ENCODE results near the gene SH3PXD2B.
"Not testable (repeated sequence)": the region's sequence is repeated elsewhere in the genome, so short reads cannot be mapped to it uniquely, and the experiment has no call there.

Gene SH3PXD2B

GRCh38 chr5:172370648-172371545 is 83.4 kb downstream of the SH3PXD2B start:
- peak; percentile 73 for TF ChIP-seq CTCF (IDR thresholded peaks at IDR 0.05; ENCODE audit: low read length, missing control alignments)
- no peak overlapping the region for H3K4me3 ChIP-seq (replicated peaks; ENCODE audit: low read depth, low read length)
- DNase-seq (ENCODE audit: low read depth) = peak; percentile 77

GRCh38 chr5:172370237-172370640 is 84.1 kb downstream of the SH3PXD2B start:
- no peak for DNase-seq (ENCODE audit: low read depth)
- H3K4me3 ChIP-seq (replicated peaks; ENCODE audit: low read depth, low read length) = no peak overlapping the region
- TF ChIP-seq CTCF (IDR thresholded peaks at IDR 0.05; ENCODE audit: low read length, missing control alignments) = no peak

- not testable (repeated sequence) for H3K4me3 ChIP-seq (replicated peaks; ENCODE audit: low read depth, low read length); DNase-seq (ENCODE audit: low read depth)
Measured at GRCh38 chr5:172368699-172369098, 85.6 kb downstream of the SH3PXD2B start.

GRCh38 chr5:172365948-172366608 is 88.2 kb downstream of the SH3PXD2B start:
- TF ChIP-seq CTCF (IDR thresholded peaks at IDR 0.05; ENCODE audit: low read length, missing control alignments) = no peak
- no peak overlapping the region for H3K4me3 ChIP-seq (replicated peaks; ENCODE audit: low read depth, low read length)
- DNase-seq (ENCODE audit: low read depth) = no peak

- peak; percentile 26 for DNase-seq (ENCODE audit: low read depth)
- no peak for TF ChIP-seq CTCF (IDR thresholded peaks at IDR 0.05; ENCODE audit: low read length, missing control alignments)
- H3K4me3 ChIP-seq (replicated peaks; ENCODE audit: low read depth, low read length) = no peak overlapping the region
Measured at GRCh38 chr5:172364773-172365172, 89.6 kb downstream of the SH3PXD2B start.

- peak; percentile 31 for DNase-seq (ENCODE audit: low read depth)
- H3K4me3 ChIP-seq (replicated peaks; ENCODE audit: low read depth, low read length) = no peak overlapping the region
- TF ChIP-seq CTCF (IDR thresholded peaks at IDR 0.05; ENCODE audit: low read length, missing control alignments) = no peak
Measured at GRCh38 chr5:172362755-172363154, 91.6 kb downstream of the SH3PXD2B start.

- H3K4me3 ChIP-seq (replicated peaks; ENCODE audit: low read depth, low read length) = no peak overlapping the region
- TF ChIP-seq CTCF (IDR thresholded peaks at IDR 0.05; ENCODE audit: low read length, missing control alignments) = no peak
- DNase-seq (ENCODE audit: low read depth) = peak; percentile 98
Measured at GRCh38 chr5:172361566-172362238, 92.6 kb downstream of the SH3PXD2B start.
